Right forelimb (tissue), 1 donor: Measurements from ENCODE around the gene TTLL11.

Experiments
- DNase-seq: peaks from one replicate; pipeline ENCODE4 v3.0.0-alpha.2; 2018

Gene TTLL11

DNA sequence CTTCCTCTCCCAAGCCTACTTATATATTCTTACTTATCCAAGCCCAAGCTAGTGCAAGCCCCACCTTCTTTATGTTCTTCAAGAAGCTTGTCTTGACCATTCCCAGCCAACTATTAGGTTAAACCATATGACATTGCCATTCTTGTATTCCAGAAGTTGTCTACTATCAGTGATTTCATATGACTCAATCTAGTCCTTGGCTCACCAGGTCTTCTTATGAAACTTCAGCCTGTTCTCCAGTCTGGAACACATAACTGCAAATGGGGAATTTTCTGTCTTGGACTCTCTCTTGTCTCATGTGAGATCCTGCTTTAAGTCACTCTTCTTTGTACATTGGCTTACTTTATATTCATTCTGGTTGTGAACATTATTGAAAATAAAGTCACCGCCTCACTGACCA is 130.7 kb downstream of the TTLL11 start:
- no peak for DNase-seq

DNA sequence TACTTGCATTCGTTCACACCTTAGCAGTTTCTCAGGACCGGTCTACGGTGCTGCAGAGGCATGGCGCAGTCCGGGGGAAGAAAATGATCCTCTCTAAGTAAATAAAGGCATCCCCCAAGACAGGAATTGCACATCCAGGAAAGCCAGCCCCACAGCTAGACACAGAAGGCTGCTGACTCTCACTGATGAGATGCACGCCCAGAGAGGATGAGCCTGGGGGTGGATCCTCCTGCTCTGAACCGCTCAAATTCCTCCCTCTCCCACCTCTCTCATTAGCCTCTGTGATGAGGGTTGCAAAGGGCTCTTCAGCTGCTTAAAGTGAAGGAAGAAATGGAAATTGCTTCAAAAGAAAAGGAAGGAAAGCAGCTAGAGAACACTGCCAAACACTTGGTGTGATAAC is 132.4 kb downstream of the TTLL11 start:
- no peak for DNase-seq

DNA sequence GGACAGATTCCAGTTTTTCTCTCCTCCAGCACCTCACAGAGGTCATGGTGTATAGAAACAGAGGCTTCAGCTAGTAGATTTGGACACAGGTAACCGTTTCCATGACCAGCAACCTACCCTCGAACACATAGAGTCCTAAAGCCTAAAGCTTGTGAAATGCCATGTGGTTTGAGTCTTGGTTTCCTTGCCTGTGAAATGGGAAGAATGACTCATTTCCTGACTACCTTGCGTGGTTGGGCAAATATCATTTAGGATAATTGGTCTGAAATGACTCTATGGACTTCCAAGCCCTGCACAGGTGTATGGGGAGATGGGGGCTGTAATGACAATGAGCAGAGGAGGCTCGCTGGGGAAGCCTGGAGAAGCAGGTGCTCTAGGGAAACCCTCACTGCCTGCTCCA is 134.6 kb downstream of the TTLL11 start:
- no peak for DNase-seq

DNA sequence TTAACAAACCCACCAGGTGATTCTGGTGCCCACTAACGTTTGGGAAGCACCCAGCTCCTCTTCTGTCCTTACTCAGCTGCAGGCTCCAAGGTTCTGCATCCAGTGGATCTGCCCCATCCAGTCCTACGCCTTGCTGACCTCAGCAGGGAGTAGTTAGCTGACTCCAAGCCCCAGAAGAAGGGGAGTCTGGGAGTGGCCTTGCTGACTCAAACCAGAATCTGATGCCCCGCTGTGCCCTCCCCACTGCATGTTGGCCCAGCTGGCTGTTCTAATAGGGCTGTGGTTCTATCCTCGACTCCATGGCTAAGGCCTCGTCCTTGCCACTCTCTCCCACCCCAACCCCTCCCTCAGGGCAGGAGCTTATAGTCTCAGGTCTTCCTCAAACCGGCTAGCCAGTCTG is 136.3 kb downstream of the TTLL11 start:
- no peak for DNase-seq

DNA sequence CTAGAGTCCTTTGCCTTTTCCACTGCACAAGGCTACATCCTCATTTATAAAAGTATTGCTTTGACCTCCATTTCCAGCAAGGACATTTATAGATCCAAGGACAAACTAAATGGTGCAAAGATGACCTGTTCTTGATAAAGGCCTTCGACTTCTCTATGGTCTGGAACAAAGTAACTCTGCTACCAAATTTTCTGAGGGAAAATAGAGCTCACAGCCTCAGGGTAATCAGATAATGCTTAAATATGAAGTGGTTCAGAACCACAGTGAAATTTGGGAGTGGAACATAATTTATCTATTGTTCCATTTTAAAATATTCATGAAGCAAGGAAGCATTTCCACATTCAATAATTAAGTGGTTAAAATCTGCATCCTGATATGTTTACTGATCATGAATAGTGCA is 137.5 kb downstream of the TTLL11 start:
- DNase-seq, result no peak

DNA sequence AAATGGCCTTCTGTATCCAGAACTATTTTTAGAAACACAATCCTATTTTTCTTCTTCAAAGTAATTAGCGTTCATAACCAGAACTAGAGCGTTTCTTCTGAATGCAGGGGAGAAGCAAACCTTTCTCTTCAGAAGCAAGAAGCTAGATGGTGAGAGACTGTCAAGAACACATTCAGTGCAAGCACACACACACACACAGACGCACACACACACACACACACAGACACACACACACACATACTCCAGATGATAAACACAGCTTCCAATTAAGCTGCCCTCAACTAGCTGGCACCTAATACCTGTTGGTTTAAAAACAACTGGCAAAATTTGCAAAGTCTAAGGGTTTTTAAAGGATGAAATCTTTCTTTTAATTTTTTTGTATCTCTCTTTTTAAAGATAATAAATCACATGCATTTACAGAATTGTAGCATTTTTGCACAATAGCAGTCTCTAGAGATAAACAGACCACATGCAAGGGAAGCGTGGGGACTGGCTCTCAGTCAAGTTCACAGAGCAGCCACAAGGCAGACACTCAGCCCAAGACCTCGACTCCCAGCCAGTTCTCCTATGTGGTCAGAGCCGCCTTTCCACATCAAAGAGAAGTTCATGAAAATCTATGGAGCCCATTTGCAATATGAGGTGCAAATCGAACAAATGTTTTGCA is 138.5 kb downstream of the TTLL11 start:
- DNase-seq, result no peak

DNA sequence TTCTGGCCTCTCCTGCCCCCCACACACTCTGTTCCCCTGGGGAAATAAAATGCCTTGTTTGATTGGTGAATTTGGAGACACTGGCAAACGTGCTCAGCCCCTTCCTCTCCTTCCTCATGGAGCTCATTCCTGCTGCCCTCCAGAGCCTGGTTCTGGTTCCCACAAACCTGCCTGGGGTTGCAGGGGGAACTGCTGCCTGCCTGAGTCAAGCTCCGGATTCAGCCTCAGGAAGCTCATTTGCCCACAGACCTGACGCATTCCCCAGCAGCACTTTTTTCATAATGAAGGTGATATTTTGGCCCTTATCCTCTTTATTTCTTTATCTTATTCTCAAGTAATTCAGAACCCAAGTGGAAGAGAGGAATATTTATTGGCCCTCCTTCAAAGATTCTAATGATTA is 140.5 kb downstream of the TTLL11 start:
- no peak for DNase-seq

DNA sequence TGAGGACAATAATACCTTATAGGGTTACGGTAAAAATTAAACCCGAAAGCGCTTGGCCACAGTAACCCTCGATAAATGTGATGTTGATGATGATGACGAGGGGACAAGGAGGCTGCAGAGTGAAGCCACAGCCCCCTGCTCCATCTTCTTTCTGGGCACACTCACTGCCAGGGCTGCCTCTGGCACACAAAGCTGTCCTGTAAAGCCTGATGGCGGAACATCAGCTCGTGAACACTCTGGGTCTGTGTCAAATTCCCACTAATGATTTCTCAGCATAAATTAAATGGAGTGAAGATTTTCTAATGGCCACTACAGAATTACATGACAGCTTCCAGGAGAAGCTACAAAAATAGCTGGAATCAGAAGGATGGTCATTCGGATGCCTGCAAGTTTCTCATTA is 142.2 kb downstream of the TTLL11 start:
- DNase-seq, result no peak

DNA sequence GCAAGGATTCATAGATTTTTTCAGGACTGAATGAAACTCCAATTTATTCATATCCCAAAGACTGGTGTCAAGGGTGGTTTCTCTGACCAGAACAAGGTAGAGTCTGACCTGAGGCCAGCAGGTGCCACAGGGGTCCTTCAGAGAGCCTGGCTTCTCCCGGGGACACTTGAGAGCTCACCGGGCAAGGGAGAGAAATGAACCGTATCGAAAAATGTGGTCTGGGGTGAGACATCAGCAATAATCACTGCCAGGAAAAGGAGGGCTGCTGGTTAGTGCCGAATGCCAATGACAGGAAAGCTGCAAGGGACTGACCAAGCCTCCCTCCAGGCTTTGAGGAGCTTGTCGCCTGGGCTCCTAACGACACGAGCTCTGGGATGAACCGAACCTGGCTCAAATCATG is 142.7 kb downstream of the TTLL11 start:
- DNase-seq, result no peak

DNA sequence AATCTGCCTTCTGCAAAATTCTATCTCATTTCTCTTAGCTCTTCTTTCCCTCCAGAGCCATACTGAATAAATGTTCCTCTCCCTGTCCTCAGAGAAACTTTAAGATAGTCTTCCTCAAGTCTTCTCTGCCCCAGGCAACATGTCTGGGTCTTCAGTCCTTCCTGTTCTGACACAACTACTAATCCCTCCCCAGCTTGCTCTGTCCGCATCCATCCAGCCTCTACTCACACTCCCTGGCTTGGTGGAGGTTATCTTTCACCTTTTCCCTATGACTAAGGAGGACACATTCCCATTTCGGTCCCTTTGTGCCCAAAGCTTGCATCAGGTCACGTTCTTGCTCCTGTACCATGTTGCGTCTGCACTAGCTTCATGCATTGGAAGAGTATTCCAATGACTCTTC is 143.3 kb downstream of the TTLL11 start:
- DNase-seq, result no peak

DNA sequence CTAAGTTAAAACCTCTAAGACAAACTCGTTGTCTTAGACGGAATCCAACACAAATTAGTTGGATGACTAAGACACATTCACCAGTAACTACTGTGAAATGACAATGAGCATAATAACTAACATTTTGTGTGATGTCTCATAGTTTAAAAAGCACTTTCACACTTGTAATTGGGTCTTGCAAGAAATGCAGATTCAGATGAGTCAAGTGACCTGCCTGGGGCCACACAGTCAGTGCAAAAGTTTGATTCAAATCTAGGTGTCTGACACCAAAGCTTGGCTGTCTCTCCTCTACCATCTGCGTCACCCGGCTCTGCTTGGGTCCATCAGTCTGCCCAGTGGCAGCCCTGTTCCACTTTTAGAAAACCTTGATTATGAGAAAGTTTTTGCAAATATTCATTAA is 143.7 kb downstream of the TTLL11 start:
- no peak for DNase-seq

DNA sequence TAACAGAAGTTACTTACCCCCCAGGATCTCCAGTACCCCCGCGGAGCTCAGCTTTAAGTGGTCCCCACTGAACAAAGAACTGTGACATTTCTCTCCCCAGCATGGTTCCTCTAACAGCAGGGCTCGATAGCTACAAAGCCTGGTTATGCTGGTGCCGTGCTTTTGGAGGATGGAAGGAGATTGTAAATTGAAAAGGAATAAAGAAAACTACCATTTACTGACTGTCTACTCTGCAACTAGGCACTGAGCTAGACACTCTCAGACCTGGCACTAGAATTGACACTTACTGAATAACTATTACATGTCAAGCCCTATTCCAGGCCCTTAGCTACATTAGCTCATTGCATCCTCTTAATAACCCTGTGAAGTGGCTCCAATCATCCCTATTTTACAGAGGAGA is 145.3 kb downstream of the TTLL11 start:
- DNase-seq, result no peak

DNA sequence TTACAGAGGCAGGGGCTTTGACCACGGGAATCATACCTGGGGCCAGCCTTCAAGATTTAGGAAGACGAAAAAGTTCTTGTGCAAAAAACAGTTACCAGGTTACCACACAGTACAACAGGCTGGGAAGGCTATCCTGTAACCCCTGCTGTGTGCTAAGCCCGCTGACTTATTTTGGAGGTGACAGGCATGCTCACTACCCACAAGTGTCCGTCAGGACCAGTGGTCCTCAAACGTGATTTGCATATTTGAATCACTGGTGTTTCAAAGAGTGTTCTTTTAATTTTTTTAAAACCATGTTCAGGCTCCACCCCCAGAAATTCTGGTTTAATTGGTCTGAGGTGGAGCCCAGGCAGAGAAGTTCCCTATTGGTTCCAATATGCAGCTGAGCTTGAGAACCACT is 146.6 kb downstream of the TTLL11 start:
- DNase-seq, result no peak

DNA sequence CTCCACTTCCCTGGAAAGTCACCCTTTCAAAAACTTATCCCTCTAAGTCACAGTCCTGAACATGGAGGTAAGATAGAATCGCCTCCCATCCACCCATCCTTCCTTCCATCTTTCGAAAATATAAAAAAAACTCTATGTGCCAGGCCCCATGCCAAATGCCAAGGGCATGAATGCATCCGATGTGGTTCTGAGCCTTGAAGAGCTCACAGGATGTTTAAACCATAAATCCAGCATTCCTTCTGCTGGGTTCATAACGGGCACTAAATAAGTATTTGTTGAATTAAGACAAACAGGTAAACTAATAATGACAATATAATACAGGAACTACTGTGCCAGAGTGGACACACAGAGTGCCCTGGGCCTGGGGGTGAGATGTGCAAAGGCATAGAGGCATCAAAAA is 147.3 kb downstream of the TTLL11 start:
- DNase-seq, result no peak

DNA sequence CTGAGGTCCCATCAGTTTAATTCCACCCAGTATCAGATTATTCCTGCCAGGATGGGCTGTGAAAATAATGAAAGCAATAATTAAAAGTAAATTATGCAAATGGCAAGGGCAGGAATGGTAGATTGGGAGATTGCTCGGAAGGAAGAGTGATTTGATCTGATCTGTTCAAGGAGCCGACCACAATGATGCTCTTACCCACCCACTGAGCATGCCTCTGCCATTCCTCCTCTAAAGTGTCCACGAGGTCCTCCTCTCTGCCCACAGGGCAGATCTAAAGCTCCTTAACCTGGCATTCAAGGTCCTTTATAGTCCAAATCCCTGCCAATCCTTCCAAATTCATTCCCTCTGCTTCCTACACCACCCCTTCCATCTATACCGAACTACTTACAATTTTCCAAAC is 147.8 kb downstream of the TTLL11 start:
- DNase-seq, result no peak

DNA sequence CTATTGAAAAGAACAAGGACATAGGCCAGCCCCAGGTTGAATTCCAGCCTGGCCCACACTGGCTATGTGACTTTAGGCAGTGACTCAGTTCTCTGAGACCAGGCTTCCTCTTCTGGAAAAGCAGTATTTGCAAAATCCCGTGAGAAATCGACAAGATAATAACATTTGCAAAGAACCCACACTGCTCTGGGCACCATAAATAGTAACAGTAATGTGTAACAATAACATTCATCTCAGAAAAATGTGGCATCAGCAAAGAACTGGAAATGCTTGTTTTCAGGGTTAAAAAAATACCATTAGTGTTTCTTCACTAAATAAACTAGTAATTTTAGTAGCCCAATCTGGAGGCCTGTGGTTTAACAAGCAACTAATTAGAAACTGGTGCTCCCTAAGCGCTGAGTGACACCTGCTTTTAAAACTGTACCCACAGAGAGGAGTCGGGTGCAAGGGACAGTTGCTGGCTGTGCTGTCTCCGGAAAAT is 148.4 kb downstream of the TTLL11 start:
- DNase-seq, result no peak

DNA sequence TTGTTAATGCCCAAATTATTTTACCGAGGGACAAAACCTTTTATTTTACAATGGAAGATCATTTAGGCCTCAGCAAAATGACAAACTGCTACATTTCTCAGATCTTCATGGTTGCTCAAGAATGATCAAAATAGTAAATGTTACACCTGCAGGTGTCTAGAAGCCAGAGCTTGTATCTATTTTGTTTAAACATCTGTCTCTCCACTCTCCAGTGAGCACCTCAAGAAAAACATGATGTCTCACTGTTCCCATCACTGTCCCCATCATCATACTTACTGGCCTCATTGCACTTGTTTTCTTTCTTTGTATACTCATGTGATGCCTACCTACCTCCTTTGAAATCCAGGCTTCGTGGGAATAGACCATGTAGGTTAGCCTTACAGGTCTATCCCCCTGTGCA is 149.6 kb downstream of the TTLL11 start:
- DNase-seq, result no peak

DNA sequence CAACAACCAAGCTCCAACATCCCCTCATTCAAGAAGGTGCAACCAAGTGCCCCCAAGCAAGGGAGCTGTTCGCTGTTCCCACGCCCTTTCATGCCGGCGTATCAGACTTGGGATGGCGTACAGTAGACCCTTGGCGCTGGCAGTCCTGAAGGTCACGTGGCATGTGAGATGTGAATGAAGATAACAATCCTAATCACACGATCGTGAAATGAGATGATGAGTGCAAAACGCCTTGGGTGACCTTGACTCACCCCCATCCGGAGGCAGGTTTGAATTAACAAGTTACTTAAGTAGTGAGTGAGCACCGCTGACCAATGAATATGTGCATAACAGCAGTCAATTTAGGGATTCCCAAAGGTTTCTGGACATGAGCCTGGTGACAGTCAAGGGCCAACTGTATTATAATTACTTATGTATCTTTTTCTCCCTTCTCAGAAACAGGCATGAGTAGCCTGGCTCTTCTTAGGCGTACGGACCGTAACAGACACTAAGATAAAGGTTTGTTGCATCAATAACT is 150.2 kb downstream of the TTLL11 start:
- no peak for DNase-seq

DNA sequence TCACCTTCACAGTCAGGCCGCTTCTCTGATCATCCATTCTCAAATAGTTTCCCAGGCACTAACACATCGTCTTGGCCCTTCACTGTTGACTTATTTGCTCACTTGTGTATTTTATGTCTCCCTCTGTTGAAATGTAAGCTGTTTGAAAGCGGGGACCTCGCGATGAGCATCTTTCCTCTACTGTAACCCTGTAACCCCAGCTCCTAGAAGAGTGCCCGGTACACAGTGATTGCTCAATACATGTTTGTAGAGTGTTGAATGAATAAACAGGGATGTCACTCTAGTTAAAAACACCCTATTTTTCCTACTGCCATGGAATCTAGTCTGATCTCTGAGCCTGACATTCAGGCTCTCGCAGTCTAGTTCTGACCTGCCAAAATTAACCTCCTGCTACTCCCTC is 150.8 kb downstream of the TTLL11 start:
- DNase-seq, result no peak

DNA sequence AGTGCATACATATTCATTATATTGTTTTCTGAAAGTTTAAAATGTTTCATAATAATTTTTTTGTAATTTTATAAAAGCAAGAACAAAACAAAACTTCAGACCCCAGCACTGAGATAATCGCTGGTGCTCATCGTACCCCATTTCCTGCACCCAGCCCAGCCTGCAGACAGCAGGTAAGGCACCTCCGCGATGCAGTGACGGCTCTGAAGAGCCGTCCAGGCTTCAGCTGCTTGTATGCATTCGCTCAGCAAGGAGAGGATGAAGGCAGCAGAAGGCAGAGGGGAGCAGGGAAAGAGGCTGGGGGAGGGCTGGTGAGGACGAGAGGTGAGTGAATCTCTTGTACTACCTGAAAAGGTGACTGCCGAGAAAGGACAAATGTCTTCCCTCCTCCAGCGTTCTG is 153.5 kb downstream of the TTLL11 start:
- DNase-seq, result no peak

DNA sequence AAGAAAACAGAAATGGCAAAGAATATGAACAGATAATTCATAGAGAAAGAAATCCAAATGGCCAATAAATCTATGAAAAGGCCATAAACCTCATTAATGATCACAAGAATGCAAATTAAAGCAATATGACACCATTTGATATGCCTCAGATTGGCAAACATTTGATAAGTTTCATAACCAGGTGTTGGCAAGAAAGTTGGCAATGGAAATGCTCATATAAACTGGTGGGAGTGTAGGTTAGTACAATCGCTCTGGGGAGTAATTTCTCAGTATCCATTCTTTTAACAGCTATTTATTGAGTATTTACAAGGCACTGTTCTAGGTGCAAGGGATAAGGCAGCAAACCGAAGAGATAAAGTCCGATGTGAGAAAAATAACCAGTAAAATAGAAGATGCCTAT is 154.5 kb downstream of the TTLL11 start:
- DNase-seq, result no peak

DNA sequence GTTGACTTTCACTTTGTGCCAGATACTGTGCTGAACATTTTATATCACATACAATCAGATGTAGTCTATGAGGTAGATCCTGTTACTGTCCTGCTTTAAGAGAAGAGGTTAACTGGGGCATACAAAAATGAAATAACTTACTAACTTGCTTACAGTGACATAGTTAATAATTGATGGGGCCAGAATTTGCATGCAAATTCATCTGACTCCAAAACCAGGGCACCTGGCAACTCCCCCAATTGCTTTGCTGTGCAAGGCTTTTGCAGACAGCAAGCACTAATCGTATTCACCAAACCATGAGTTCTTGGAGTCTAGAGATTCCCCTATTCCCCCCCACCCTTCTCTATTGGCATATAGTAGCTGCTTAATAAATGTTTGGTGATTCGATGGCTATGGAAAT is 155.9 kb downstream of the TTLL11 start:
- DNase-seq, result no peak

DNA sequence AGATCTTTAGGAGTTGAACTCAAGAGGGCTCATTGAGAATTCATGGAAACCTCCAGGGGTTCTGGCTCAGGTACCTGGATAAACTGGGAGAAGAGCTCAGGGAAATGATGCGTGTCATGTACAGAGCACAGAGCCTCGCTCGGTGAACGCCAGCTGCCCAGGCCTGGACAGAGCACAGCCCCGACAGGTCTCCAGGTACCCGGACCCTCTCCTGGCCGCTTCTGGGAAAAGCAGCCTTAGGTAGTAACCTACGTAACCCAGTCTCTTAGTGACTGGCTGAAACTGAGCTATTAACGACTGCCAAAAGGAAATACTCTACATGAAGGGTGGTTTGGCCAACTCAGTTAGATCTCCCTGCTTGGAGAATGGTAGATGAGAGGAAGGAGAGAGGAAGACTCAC is 157.4 kb downstream of the TTLL11 start:
- no peak for DNase-seq

DNA sequence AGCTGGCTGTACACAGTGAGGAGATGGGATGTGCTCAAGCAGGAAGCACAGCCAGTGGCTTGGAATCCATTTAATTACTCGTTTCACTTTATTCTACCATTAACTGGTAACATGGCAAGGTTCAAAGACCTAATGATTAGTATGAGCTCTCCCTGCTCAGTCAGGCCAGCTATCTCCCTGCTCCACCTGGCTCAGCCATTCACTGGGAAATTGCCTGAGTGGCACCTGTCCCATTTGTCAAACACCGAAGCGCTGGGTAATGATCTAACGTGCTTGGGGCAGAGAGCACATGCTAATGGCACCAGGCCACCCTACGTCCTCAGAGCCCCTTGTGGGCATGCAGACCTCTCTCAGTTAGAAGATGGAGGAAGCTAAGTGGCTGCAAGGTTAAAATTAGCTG is 162.2 kb downstream of the TTLL11 start:
- DNase-seq, result no peak
